DOHH2 (cell line): ENCODE measurements around the gene SIPA1L2.

Source experiments
- EZH2phosphoT487 ChIP-seq: fragments of 200-600 bp; sonication (generic); IDR thresholded peaks from 2 replicates; pipeline ENCODE4 v1.6.1; 2017; ENCODE audit warnings: borderline replicate concordance, mild to moderate bottlenecking, antibody characterized with exemption, low read length, moderate library complexity, mixed read lengths
- TF ChIP-seq, protein P1 (sequence below): fragments of 200-600 bp; sonication (generic); IDR thresholded peaks from one replicate; pipeline ENCODE4 v1.5.1; 2014; ENCODE audit warnings: antibody characterized with exemption, mild to moderate bottlenecking, low read depth, low read length; ENCODE audit not compliant: poor library complexity, severe bottlenecking

DNA sequence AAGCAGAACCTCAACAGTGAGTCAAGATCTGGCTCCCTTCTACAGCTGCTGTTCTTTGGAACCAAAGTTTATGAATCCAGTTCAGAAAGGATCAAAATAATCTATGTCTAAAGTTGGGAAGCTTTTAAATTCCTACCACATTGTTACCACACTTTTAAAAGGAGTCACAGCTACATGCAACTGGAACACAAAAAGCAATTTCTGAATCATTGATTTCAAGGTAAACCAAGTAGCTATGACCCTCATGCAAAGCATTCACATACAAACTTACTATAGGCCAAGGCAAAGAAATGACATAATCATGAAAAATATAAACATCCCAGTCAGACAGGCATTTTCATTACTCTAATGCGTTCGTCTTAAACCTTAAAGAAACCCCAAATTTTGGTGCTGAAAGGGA is 3.5 kb downstream of the SIPA1L2 start:
- TF ChIP-seq, protein P1, sequence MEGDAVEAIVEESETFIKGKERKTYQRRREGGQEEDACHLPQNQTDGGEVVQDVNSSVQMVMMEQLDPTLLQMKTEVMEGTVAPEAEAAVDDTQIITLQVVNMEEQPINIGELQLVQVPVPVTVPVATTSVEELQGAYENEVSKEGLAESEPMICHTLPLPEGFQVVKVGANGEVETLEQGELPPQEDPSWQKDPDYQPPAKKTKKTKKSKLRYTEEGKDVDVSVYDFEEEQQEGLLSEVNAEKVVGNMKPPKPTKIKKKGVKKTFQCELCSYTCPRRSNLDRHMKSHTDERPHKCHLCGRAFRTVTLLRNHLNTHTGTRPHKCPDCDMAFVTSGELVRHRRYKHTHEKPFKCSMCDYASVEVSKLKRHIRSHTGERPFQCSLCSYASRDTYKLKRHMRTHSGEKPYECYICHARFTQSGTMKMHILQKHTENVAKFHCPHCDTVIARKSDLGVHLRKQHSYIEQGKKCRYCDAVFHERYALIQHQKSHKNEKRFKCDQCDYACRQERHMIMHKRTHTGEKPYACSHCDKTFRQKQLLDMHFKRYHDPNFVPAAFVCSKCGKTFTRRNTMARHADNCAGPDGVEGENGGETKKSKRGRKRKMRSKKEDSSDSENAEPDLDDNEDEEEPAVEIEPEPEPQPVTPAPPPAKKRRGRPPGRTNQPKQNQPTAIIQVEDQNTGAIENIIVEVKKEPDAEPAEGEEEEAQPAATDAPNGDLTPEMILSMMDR, result no peak
- no peak for TF ChIP-seq EZH2phosphoT487
